Naive thymus-derived CD4-positive, alpha-beta T cell (primary cell): ENCODE results near the gene SYNDIG1L. TPM values are rescaled to one million over a fixed set of nuclear protein-coding genes. Genes with fewer than 3 reads are reported as not detected.
A peak's percentile ranks its signal among the peaks of the same experiment; 100 is the strongest.

Experiments
- ATAC-seq: fragments of 150-1000 bp; cut with Tn5 transposase; 2 replicates; pipeline ENCODE4 v1.10.0; 2021; ENCODE audit warnings: mild to moderate bottlenecking, moderate library complexity
- CTCF ChIA-PET: fragments of 350-600 bp; sonication (Branson Sonifier 250); formaldehyde crosslinking; loops from one replicate; lab custom pipeline; 2021; ENCODE audit warnings: antibody characterized with exemption; lab: Charles Lee
- POLR2A ChIA-PET: fragments of 350-600 bp; sonication (Branson Sonifier 250); formaldehyde crosslinking; loops from one replicate; lab custom pipeline; 2021; ENCODE audit warnings: antibody characterized with exemption, inconsistent platforms; lab: Charles Lee
- DNase-seq, 9 donors: peaks; one replicate each; pipeline versions ENCODE4 v3.0.0 to v3.0.0-alpha.2; 2020 to 2022; ENCODE audit warnings: mixed read lengths in 1 of 9
- H3K27ac ChIP-seq: one replicate; pipeline ENCODE4 v1.7.0; 2013; ENCODE audit warnings: mild to moderate bottlenecking, low read depth, low read length, moderate library complexity
- H3K27me3 ChIP-seq, 2 donors: one replicate each; pipeline ENCODE4 v1.7.0; 2013; ENCODE audit warnings: low read length in 2 of 2, mild to moderate bottlenecking in 2 of 2, moderate library complexity in 2 of 2; ENCODE audit not compliant: control insufficient read depth in 2 of 2, insufficient read depth in 2 of 2
- H3K36me3 ChIP-seq, 3 experiments: 1 replicate in 2 of 3; 2 replicates in 1 of 3; pipeline ENCODE4 v1.7.0; 2013; ENCODE audit warnings: low read length in 3 of 3, mild to moderate bottlenecking in 3 of 3, moderate library complexity in 1 of 3; ENCODE audit not compliant: insufficient read depth in 3 of 3, control insufficient read depth in 2 of 3
- H3K4me1 ChIP-seq, 2 donors: one replicate each; pipeline ENCODE4 v1.7.0; 2013; ENCODE audit warnings: low read length in 2 of 2, mild to moderate bottlenecking in 2 of 2, moderate library complexity in 1 of 2; ENCODE audit not compliant: control insufficient read depth in 2 of 2, insufficient read depth in 2 of 2
- H3K4me3 ChIP-seq: 2 replicates; pipeline ENCODE4 v1.7.0; 2013; ENCODE audit warnings: mild to moderate bottlenecking, low read length
- H3K9me3 ChIP-seq, 3 experiments: 1 replicate in 2 of 3; 2 replicates in 1 of 3; pipeline ENCODE4 v1.7.0; 2013; ENCODE audit warnings: low read length in 3 of 3; ENCODE audit not compliant: control insufficient read depth in 2 of 3
- H3K27ac Mint-ChIP-seq, 9 donors: one replicate each; pipeline ENCODE4 v1.8.0; 2020 to 2022; ENCODE audit warnings: mixed read lengths in 9 of 9, mild to moderate bottlenecking in 8 of 9, moderate library complexity in 5 of 9, inconsistent platforms in 2 of 9
- H3K27me3 Mint-ChIP-seq, 5 donors: one replicate each; pipeline ENCODE4 v1.8.0; 2021 to 2022; ENCODE audit warnings: mixed read lengths in 5 of 5, mild to moderate bottlenecking in 1 of 5
- H3K36me3 Mint-ChIP-seq, 5 donors: one replicate each; pipeline ENCODE4 v1.8.0; 2020 to 2022; ENCODE audit warnings: mixed read lengths in 5 of 5, mild to moderate bottlenecking in 3 of 5, inconsistent platforms in 1 of 5
- H3K4me1 Mint-ChIP-seq, 7 donors: one replicate each; pipeline ENCODE4 v1.8.0; 2020 to 2022; ENCODE audit warnings: mixed read lengths in 7 of 7, mild to moderate bottlenecking in 3 of 7, inconsistent platforms in 1 of 7
- H3K4me3 Mint-ChIP-seq, 10 donors: one replicate each; pipeline ENCODE4 v1.8.0; 2020 to 2022; ENCODE audit warnings: mild to moderate bottlenecking in 10 of 10, mixed read lengths in 10 of 10, moderate library complexity in 6 of 10, inconsistent platforms in 2 of 10
- H3K9me3 Mint-ChIP-seq, 11 donors: one replicate each; pipeline ENCODE4 v1.8.0; 2020 to 2022; ENCODE audit warnings: mixed read lengths in 11 of 11, mild to moderate bottlenecking in 4 of 11, inconsistent platforms in 1 of 11, moderate library complexity in 1 of 11
- intact Hi-C, 2 donors: fragments of 100-400 bp; cut with micrococcal nuclease; formaldehyde crosslinking; loops; one replicate each; pipeline ENCODE4 v1.15.1; 2023
- polyA plus RNA-seq, 2 donors: library from polyadenylated mRNA; unstranded; fragments of 300-500 nt; fragmentation: Illumina TruSeq; gene quantifications; one replicate each; pipeline ENCODE4 v1.2.3, GENCODE V29; 2021
- total RNA-seq, 6 experiments: library from RNA in 5 of 6; stranded (reverse) in 5 of 6; gene quantifications; 1 replicate in 5 of 6; 2 replicates in 1 of 6; pipeline ENCODE4 v1.2.3 and lab custom pipeline; 2021 to 2026

The SYNDIG1L gene
- total and polyA plus RNA-seq, 7 experiments from 2014 or later = 0.16 TPM; not detected in 6

DNA sequence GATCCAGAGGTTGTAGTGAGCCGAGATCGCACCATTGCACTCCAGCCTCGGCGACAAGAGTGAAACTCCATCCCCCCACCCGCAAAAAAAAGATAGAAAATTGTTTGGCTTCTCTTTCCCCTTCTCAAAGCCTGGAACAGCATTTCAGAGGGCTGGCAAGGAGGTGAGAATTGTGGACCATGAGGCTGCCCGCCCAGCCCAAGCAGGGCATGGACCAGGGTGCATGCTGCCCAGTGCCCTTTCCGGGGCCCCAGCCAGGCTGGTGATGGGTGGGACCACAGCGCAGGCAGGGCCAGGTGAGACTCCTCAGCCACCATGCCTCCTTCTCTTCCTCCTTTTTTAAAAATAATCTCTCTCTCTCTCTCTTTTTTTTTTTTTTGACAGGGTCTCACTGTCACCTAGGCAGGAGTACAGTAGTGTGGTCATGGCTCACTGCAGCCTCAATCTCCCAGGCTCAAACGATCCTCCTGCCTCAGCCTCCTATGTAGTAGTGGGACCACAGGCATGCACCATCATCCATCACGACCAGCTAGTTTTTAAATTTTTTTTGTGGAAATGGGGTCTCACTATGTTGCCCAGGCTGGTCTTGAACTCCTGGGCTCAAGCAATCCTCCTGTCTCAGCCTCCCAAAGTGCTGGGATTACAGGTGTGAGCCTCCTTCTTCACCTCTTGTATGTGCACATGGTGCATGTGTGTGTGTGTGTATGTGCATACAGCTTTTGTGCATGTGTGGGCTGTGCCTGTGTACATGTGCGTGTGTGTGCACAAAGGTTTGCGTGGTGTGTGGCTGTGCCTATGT, 22.2 kb downstream of the SYNDIG1L start:
- DNase-seq (no peak), ATAC-seq (no peak)
- Histone ChIP-seq H3K36me3 (no peaks in the 10 kb centered on the region), H3K9me3 (no peaks in the 10 kb centered on the region), H3K27ac (no peak overlapping the region), H3K27me3 (no peaks in the 10 kb centered on the region), H3K4me3 (no peak overlapping the region), H3K4me1 (peaks cover 14 to 25% of the 10 kb centered on the region in 2 donors)
- intact Hi-C loops = no loop called here
- POLR2A ChIA-PET = no interaction called here
- Mint-ChIP-seq H3K27me3 (peaks cover 0 to 9% (median 0%) of the 10 kb centered on the region in 5 donors), H3K4me3 (no peak overlapping the region), H3K27ac (peak overlapping the region in 1 of 9 donors; percentile 12), H3K9me3 (no peaks in the 10 kb centered on the region), H3K36me3 (no peaks in the 10 kb centered on the region), H3K4me1 (peaks cover 13 to 31% (median 24%) of the 10 kb centered on the region in 7 donors)
- CTCF ChIA-PET = no interaction called here

GRCh38 chr14:74402401-74403251, 23.4 kb downstream of the SYNDIG1L start:
- H3K9me3 Mint-ChIP-seq = no peaks in the 10 kb centered on the region
- H3K27ac ChIP-seq = no peak overlapping the region
- ChIA-PET CTCF (no interaction called here), POLR2A (no interaction called here)
- intact Hi-C loops = no loop called here
- ATAC-seq (no peak), DNase-seq (no peak)
- H3K4me3 ChIP-seq = peak overlapping the region; percentile 50
- H3K27me3 Mint-ChIP-seq = peaks cover 0 to 9% (median 0%) of the 10 kb centered on the region in 5 donors
- H3K27me3 ChIP-seq = no peaks in the 10 kb centered on the region
- H3K4me3 Mint-ChIP-seq = peak overlapping the region in 6 of 10 donors; percentile 23 to 78 (median 58)
- peak overlapping the region in 3 of 9 donors; percentile 71 to 88 (median 75) for H3K27ac Mint-ChIP-seq
- H3K36me3 ChIP-seq = no peaks in the 10 kb centered on the region
- peaks cover 13 to 31% (median 24%) of the 10 kb centered on the region in 7 donors for H3K4me1 Mint-ChIP-seq
- peaks cover 14 to 25% of the 10 kb centered on the region in 2 donors for H3K4me1 ChIP-seq
- no peaks in the 10 kb centered on the region for H3K36me3 Mint-ChIP-seq
- H3K9me3 ChIP-seq = no peaks in the 10 kb centered on the region

DNA sequence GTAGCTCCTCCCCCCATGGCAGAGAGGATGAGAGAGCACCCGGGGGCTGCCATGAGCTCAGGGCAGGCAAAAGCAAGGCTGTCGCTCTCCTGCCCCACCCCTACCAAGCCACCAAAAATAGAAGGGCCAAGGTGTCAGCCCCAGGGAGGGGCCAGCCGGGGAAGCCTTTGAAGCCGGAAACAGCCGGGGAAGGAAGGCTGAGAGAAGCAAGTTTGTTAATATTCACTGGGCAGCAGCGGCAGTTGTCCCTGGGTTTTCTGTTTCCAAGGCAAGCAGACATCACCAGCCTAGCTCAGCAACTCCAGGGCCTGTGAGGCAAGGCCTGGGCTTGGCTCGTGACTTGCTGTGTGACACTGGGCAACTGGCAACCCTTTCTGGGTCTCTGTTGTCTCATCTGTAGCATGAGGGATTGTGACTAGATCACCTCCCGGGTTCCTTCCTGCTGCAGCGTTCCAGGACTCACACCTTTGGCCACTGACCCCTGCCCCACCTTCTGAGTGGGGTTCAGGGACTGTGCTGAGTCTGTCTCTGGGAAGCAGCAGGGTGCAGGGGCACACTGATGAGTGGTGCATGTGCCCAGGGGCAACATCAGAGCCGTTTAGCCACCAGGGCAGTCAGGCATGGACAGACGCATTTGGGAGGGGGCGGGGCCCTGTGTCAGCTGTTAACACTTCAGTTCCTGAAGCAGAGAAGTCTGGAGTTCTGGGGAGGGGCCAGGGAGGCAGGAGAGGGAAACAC, 24.3 kb downstream of the SYNDIG1L start:
- H3K9me3 Mint-ChIP-seq = no peaks in the 10 kb centered on the region
- H3K4me1 Mint-ChIP-seq = peaks cover 13 to 31% (median 24%) of the 10 kb centered on the region in 7 donors
- H3K4me3 Mint-ChIP-seq = peak overlapping the region; percentile 66 to 85 (median 74)
- Histone ChIP-seq H3K4me1 (peaks cover 14 to 25% of the 10 kb centered on the region in 2 donors), H3K4me3 (peak overlapping the region; percentile 50), H3K27ac (peak overlapping the region; percentile 55), H3K36me3 (no peaks in the 10 kb centered on the region), H3K27me3 (no peaks in the 10 kb centered on the region), H3K9me3 (no peaks in the 10 kb centered on the region)
- peaks cover 0 to 15% (median 0%) of the 10 kb centered on the region in 5 donors for H3K27me3 Mint-ChIP-seq
- peak overlapping the region; percentile 33 to 88 (median 73) for H3K27ac Mint-ChIP-seq
- ATAC-seq (peak; percentile 94), DNase-seq (peak; percentile 15 to 61 (median 51))
- no peaks in the 10 kb centered on the region for H3K36me3 Mint-ChIP-seq
- POLR2A ChIA-PET = interaction anchor here (0.5 kb wide), 1 partner anchor 308 kb away, joined by 3 read pairs; no protein-coding TSS in a partner anchor
- CTCF ChIA-PET = interaction anchor here (1.0 kb wide), 1 partner anchor 207 kb away, joined by 3 read pairs; no protein-coding TSS in a partner anchor
- intact Hi-C loops = loop anchor here (2.0 kb wide), 1 partner anchor 91 kb away; the partner anchor contains the start of genes ISCA2 (in 2 of the 2) and NPC2 (in 2 of the 2)

DNA sequence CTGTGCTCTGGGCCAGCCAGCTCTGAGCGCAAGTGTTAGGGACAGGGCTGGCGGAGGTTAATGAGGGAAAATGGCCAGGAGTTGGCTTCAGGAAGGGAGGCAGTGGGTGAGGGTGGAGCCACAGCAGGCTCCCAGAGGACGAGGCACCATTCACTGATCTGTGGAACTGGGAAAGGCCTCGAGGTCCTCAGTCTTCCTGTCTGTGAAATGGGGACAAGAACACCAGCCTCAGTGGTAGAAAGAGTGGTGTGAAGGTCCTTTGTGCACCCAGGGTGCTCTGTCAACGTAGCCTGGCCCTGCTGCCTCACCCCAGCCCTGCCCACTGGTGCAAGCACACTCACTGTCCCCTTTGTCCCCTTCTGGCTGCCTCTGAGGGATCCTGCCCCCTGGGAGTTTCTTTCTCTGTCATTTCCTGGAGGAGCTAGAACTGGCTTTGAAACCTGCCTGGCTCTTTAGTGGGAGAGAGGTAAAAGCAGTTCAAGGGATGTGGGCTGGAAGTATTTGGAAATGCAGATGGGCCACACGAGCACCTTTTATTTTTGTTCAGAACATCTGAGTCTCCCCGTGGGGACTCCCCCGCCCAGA, 25.0 kb downstream of the SYNDIG1L start:
- H3K36me3 Mint-ChIP-seq = no peaks in the 10 kb centered on the region
- CTCF ChIA-PET = interaction anchor here (1.0 kb wide), 1 partner anchor 208 kb away, joined by 3 read pairs; no protein-coding TSS in a partner anchor
- POLR2A ChIA-PET = interaction anchor here (0.5 kb wide), 1 partner anchor 309 kb away, joined by 3 read pairs; no protein-coding TSS in a partner anchor
- Histone ChIP-seq H3K36me3 (no peaks in the 10 kb centered on the region), H3K9me3 (no peaks in the 10 kb centered on the region), H3K27me3 (no peaks in the 10 kb centered on the region), H3K4me1 (peaks cover 14 to 25% of the 10 kb centered on the region in 2 donors), H3K4me3 (peak overlapping the region; percentile 50), H3K27ac (peak overlapping the region; percentile 55)
- H3K4me3 Mint-ChIP-seq = peak overlapping the region; percentile 66 to 85 (median 74)
- no peak for DNase-seq
- peaks cover 13 to 31% (median 24%) of the 10 kb centered on the region in 7 donors for H3K4me1 Mint-ChIP-seq
- intact Hi-C loops = loop anchor here (2.0 kb wide), 1 partner anchor 92 kb away; the partner anchor contains the start of genes ISCA2 (in 2 of the 2) and NPC2 (in 2 of the 2)
- H3K27me3 Mint-ChIP-seq = peaks cover 0 to 19% (median 3%) of the 10 kb centered on the region in 5 donors
- H3K9me3 Mint-ChIP-seq = no peaks in the 10 kb centered on the region
- peak overlapping the region in 8 of 9 donors; percentile 33 to 88 (median 74) for H3K27ac Mint-ChIP-seq
- no peak for ATAC-seq

GRCh38 chr14:74400031-74400685, 25.9 kb downstream of the SYNDIG1L start:
- DNase-seq = no peak
- Mint-ChIP-seq H3K4me3 (peak overlapping the region in 5 of 10 donors; percentile 15 to 51 (median 47)), H3K27ac (peak overlapping the region in 3 of 9 donors; percentile 25 to 71 (median 46)), H3K27me3 (peaks cover 0 to 19% (median 3%) of the 10 kb centered on the region in 5 donors), H3K36me3 (no peaks in the 10 kb centered on the region), H3K9me3 (peaks cover 0 to 2% (median 0%) of the 10 kb centered on the region in 11 donors), H3K4me1 (peaks cover 13 to 31% (median 24%) of the 10 kb centered on the region in 7 donors)
- ATAC-seq = no peak
- Histone ChIP-seq H3K9me3 (no peaks in the 10 kb centered on the region), H3K4me1 (peaks cover 14 to 25% of the 10 kb centered on the region in 2 donors), H3K36me3 (no peaks in the 10 kb centered on the region), H3K27me3 (no peaks in the 10 kb centered on the region), H3K4me3 (no peak overlapping the region), H3K27ac (no peak overlapping the region)
- intact Hi-C loops = loop anchor here (2.0 kb wide), 1 partner anchor 93 kb away; the partner anchor contains the start of genes ISCA2 (in 2 of the 2) and NPC2 (in 2 of the 2)
- POLR2A ChIA-PET = no interaction called here
- CTCF ChIA-PET = no interaction called here
